GM18508 (cell line): ENCODE measurements around the gene ENTPD3.
A peak's percentile ranks its signal among the peaks of the same experiment; 100 is the strongest.
"Not testable (repeated sequence)": the region's sequence is repeated elsewhere in the genome, so short reads cannot be mapped to it uniquely, and the experiment has no call there.

Experiments used
- ATAC-seq: cut with Tn5 transposase; IDR thresholded peaks from one replicate; pipeline ENCODE4 v1.9.1; 2021; ENCODE audit warnings: moderate number of reproducible peaks; ENCODE audit not compliant: insufficient read depth, unreplicated experiment

ENTPD3 gene

DNA sequence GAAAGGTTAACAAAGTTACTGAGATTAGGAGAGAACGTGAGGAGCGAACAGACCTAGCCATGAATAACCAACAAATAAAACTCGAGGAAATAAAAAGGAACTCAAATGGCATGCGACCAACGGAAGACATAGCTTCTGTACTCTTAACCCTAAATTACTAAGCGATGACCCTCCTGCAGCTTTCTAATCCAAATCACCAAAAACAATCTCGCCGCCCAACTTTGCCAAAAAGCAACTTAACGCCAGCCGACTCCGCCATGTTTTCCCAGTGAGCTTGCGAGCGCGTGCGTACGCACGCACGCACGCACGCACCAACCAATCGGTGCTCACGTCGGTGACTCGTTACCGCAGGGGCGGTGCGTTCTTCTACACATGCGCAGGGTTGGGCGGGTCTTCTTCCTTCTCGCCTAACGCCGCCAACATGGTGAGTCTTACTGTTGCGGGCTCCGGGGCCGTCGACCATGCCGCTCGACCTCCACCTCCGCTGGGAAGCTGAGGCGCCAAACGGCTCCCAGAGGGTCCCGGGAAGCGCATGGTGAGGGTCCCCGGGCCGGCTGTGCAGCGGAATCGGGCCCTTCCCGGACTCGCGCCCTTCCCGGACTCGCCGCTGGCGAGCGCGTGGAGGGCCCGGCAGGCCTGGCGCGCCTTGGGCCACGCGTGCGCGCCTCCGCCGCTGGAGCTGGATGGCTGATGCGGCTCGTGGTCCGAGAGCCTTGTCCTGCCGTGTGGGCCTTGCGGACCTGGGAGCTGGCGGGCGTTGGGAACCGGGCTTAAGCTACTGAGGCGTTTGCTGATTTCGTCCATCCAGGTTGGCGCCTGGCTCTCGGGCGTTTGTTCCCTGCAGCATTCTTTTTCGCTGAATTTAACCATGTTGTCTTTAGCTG lies 70.2 kb downstream of the ENTPD3 start, which contains the start of gene RPL14:
Gene RPL14 (plus strand): TSS at position 400 of the 884 bp plus-strand sequence. CDS start 133 bp downstream, at position 533.
- peak; percentile 46 for ATAC-seq

DNA sequence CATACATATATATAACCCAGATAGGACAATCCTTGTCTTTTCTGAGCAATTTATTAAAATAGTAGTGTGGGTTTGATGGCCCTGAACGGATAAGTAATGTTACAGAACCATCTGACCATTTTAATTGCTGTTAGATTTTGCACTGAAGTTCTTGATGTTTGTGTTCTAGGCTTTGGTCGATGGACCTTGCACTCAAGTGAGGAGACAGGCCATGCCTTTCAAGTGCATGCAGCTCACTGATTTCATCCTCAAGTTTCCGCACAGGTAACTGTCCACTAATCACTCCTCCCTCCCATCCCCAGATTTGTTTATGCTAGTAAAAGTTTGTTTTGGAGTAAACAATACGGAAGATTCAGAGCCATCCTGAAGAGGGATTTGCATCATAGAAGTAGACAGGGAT lies 71.5 kb downstream of the ENTPD3 start:
- no peak for ATAC-seq

- ATAC-seq, result not testable (repeated sequence)
Observed at GRCh38 chr3:40460481-40460880, 73.5 kb downstream of the ENTPD3 start.

DNA sequence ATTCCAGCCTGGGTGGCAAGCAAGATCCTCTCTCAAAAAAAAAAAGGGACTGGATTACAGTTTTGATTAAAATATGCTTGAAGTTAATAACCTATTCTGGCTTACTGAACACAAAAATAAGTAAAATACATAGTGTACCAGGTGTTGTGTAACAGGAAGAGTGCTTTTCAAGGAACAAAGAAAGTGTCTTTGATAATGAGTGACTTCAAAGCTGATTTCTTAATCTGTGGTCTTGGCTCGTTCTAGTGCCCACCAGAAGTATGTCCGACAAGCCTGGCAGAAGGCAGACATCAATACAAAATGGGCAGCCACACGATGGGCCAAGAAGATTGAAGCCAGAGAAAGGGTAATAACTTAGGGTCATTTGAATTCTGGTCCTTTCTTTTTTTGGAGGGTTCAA lies 74.2 kb downstream of the ENTPD3 start:
- ATAC-seq, result no peak

DNA sequence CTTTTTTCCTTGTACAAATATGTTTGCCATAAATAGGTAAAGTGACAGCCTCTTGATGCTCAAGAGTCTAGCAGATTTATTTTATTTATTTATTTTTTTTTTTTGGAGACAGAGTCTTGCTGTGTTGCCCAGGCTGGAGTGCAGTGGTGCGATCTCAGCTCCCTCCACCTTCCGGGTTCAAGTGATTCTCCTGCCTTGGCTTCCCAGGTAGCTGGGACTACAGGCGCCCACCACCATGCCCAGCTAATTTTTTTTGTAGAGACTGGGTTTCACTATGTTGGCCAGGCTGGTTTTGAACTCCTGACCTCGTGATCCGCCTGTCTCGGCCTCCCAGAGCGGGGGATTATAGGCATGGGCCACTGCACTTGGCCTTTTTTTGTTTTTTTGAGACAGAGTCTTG lies 75.9 kb downstream of the ENTPD3 start:
- ATAC-seq, result not testable (repeated sequence)

DNA sequence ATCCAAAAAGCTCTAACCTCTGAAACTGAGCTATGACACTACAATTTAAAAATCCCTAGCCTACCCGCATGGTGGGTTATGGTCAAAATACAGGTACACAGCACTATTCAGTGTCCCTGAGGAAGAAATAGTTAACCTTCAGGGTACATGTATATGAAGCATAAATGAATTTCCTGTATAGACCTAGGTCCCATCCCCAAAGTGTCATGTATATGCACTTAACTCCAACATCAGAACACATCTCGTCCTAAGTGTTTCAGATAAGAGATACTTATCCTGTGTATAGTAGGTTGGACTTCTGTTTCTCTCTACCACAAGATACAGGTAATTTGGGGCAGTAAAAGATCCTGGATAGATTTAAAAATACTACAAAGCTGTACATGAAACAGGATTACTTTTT lies 76.6 kb downstream of the ENTPD3 start:
- ATAC-seq, result no peak

- ATAC-seq, result no peak
Observed at GRCh38 chr3:40464339-40465110, 77.5 kb downstream of the ENTPD3 start.

GRCh38 chr3:40465111-40465407 lies 78.1 kb downstream of the ENTPD3 start:
- no peak for ATAC-seq

GRCh38 chr3:40465456-40465855 lies 78.5 kb downstream of the ENTPD3 start:
- no peak for ATAC-seq

DNA sequence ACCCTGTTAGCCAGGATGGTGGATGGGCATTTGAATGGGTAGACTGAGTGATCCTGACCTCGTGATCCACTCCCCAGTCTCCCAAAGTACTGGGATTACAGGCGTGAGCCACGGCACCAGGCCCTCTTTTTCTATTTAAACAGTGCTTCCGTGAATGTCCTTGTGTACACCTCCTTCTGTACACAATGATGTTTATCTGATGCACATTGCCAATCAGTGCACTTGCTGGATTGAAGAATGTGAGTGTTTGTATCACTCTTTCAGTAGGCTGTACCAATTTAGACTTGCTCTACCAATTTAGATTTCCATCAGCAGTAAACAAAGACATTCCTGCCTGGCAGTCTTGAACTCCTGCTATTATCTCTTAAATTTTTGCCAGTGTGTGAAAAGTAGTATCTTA lies 81.0 kb downstream of the ENTPD3 start:
- ATAC-seq, result no peak

- no peak for ATAC-seq
Observed at GRCh38 chr3:40470701-40471100, 83.7 kb downstream of the ENTPD3 start.

DNA sequence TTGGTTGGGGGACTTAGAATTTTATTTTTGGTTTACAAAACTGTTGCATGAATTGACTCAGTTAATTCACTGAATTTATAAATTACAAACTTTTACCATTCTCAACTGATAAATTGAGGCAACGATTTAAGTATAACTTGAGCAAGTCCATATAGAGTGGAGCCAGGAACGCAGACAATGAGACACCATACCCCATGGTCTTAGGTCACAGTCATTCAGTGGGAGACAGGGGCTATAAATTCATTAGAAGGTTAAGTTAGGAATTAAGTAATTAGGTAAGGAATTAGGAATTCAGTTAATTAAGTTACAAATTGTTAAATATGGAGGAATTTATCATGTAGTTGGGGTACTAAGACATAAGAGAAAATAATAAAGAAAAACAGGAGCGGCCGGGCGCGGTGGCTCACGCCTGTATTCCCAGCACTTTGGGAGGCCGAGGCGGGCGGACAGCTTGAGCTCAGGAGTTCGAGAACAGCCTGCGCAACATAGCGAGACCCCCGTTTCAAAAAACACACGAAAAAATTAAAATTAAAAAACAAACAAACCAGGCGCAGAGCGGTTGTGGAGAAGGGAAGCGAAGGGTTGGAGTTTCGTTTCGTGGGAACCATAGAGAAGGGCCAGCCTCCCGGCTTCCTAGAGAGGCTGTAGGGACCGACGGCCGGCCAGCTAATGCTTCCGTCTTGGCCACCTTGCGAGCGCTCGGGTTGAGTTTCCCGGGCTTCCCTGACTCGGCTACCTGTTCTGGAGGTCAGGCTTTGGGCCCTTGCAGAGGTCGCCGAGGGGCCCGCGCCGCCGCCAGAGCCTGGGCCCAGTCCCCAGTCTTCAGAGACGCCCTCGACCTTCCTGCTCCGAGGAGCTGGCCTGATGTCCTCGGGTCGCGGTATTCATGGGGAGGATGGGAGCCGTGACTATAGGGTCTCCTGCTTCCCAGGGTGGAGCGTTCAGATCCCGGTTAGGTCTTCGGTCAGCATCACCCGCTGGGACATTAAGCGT lies 89.8 kb downstream of the ENTPD3 start, which contains the start of gene ZNF619:
Gene ZNF619 (plus strand): TSS at position 645 of the 993 bp plus-strand sequence. CDS start 858 bp downstream, outside the sequence.
- ATAC-seq, result peak; percentile 55

GRCh38 chr3:40477666-40478065 lies 90.7 kb downstream of the ENTPD3 start:
- no peak for ATAC-seq
